ENCODE results near the gene CBY1. TPM values are rescaled to one million over a fixed set of nuclear protein-coding genes. Genes with fewer than 3 reads are reported as not detected.

CBY1 gene
- total RNA-seq, 1 experiment from 2014 or later: 12.9 TPM

DNA sequence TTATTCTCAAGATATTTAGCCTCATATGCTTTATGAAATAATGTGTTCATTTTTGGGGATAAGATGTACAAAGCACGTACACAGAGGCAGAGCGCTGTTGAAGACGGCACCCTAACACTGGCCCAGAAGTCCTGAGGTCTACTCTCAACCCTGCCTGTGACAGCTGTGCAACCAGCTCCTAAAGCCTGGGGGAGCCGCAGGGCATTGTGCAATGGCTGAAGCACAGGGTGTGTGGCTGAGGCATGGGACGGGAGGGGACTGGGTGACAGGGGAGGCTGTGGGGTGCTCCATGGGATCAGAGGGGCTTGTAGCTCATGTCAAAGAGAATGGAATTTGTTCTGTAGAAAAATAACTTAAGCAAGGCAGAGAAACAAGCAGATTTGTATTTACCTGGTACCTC, 28.0 kb upstream of the CBY1 start:
- Histone ChIP-seq H3K9me3 (ENCODE audit: low read length) (no peaks in the 10 kb centered on the region), H3K27ac (ENCODE audit: low read length) (no peak overlapping the region), H3K4me2 (ENCODE audit: low read length) (no peak overlapping the region), H4K20me1 (ENCODE audit: low read length) (no peaks in the 10 kb centered on the region), H2AFZ (ENCODE audit: low read length) (no peak overlapping the region), H3K4me1 (ENCODE audit: insufficient read depth, low read length) (no peaks in the 10 kb centered on the region), H3K79me2 (ENCODE audit: low read length) (no peaks in the 10 kb centered on the region), H3F3A (ENCODE audit: low read length, unreplicated experiment) (no peaks in the 10 kb centered on the region), H3K9me2 (replicated peaks; ENCODE audit: low read length) (no peaks in the 10 kb centered on the region), H3K4me3 (ENCODE audit: low read length) (no peak overlapping the region), H3K36me3 (ENCODE audit: low read depth, low read length) (no peaks in the 10 kb centered on the region), H3K27me3 (ENCODE audit: low read length) (no peaks in the 10 kb centered on the region), H3K9ac (ENCODE audit: low read length) (no peak overlapping the region)
- ChIA-PET POLR2A (ENCODE audit: unreplicated experiment) (no interaction called here), CTCF (no interaction called here)
- intact Hi-C loops (cut with micrococcal nuclease): no loop called here
- ATAC-seq: no peak
- BruUV-seq (replicated peaks): no TSS peak
- no peak for DNase-seq
- no peak for TF ChIP-seq EZH2phosphoT487 (IDR thresholded peaks at IDR 0.05; ENCODE audit: borderline replicate concordance, low read length)
- TF ChIP-seq, protein P1, sequence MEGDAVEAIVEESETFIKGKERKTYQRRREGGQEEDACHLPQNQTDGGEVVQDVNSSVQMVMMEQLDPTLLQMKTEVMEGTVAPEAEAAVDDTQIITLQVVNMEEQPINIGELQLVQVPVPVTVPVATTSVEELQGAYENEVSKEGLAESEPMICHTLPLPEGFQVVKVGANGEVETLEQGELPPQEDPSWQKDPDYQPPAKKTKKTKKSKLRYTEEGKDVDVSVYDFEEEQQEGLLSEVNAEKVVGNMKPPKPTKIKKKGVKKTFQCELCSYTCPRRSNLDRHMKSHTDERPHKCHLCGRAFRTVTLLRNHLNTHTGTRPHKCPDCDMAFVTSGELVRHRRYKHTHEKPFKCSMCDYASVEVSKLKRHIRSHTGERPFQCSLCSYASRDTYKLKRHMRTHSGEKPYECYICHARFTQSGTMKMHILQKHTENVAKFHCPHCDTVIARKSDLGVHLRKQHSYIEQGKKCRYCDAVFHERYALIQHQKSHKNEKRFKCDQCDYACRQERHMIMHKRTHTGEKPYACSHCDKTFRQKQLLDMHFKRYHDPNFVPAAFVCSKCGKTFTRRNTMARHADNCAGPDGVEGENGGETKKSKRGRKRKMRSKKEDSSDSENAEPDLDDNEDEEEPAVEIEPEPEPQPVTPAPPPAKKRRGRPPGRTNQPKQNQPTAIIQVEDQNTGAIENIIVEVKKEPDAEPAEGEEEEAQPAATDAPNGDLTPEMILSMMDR (conservative IDR thresholded peaks at IDR 0.05; ENCODE audit: low read depth, low read length): no peak
- no peak for TF ChIP-seq EZH2 (IDR thresholded peaks at IDR 0.05; ENCODE audit: low read length, unreplicated experiment)

DNA sequence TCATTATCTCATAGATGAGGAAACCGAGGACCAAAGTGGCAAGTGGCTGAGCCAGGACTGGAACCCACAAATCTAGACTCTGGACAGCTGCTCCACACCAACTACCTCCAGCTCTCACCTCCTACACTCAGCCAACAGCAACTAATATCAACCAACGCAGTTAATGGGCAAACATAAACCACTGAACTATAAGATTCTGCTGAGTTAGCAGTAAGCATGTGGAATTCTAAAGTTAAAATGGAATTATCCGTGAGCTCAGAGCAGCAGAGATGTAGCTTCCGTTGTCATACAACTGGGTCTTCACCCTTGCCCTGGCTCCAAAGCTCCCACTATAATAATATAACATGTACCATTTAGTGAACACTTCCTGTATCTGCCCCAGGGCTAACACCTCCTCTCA, 27.3 kb upstream of the CBY1 start:
- H3K36me3 ChIP-seq (ENCODE audit: low read depth, low read length): no peaks in the 10 kb centered on the region
- no peaks in the 10 kb centered on the region for H3K79me2 ChIP-seq (ENCODE audit: low read length)
- H3K9me3 ChIP-seq (ENCODE audit: low read length): no peaks in the 10 kb centered on the region
- DNase-seq (no peak), ATAC-seq (no peak)
- no peak overlapping the region for H2AFZ ChIP-seq (ENCODE audit: low read length)
- ChIA-PET CTCF (no interaction called here), POLR2A (ENCODE audit: unreplicated experiment) (no interaction called here)
- H3K9me2 ChIP-seq (replicated peaks; ENCODE audit: low read length): no peaks in the 10 kb centered on the region
- H3K4me1 ChIP-seq (ENCODE audit: insufficient read depth, low read length): no peaks in the 10 kb centered on the region
- no peaks in the 10 kb centered on the region for H3K27me3 ChIP-seq (ENCODE audit: low read length)
- H3K27ac ChIP-seq (ENCODE audit: low read length): no peak overlapping the region
- intact Hi-C loops (cut with micrococcal nuclease): no loop called here
- no peak overlapping the region for H3K4me2 ChIP-seq (ENCODE audit: low read length)
- no TSS peak for BruUV-seq (replicated peaks)
- TF ChIP-seq, protein P1 (conservative IDR thresholded peaks at IDR 0.05; ENCODE audit: low read depth, low read length): no peak
- TF ChIP-seq EZH2 (IDR thresholded peaks at IDR 0.05; ENCODE audit: low read length, unreplicated experiment): no peak
- no peak for TF ChIP-seq EZH2phosphoT487 (IDR thresholded peaks at IDR 0.05; ENCODE audit: borderline replicate concordance, low read length)
- H4K20me1 ChIP-seq (ENCODE audit: low read length): no peaks in the 10 kb centered on the region
- H3K4me3 ChIP-seq (ENCODE audit: low read length): no peak overlapping the region
- no peaks in the 10 kb centered on the region for H3F3A ChIP-seq (ENCODE audit: low read length, unreplicated experiment)
- H3K9ac ChIP-seq (ENCODE audit: low read length): no peak overlapping the region

DNA sequence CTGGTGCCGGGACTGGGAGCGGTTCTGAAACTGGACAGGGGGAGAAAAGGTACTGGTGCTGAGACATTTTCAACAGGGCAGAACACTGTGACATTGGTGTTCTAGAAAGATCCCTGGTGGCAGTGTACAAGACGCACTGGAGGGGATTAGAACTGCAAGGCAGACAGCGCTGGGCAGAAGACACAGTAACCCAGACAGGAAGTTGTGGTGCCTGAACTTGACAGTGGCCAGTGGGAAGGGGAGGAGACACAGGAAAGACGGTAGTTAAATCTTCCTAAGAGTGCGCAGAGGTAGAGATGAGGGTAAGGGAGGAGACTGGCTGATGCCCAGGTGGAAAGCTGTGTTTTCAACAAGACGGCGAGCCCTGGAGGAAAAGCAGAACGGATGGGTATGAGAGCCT, 24.7 kb upstream of the CBY1 start:
- ChIA-PET POLR2A (ENCODE audit: unreplicated experiment) (no interaction called here), CTCF (no interaction called here)
- H3K9ac ChIP-seq (ENCODE audit: low read length): no peak overlapping the region
- H3K9me3 ChIP-seq (ENCODE audit: low read length): no peaks in the 10 kb centered on the region
- no peak overlapping the region for H3K4me2 ChIP-seq (ENCODE audit: low read length)
- TF ChIP-seq, protein P1 (conservative IDR thresholded peaks at IDR 0.05; ENCODE audit: low read depth, low read length): no peak
- TF ChIP-seq EZH2phosphoT487 (IDR thresholded peaks at IDR 0.05; ENCODE audit: borderline replicate concordance, low read length): no peak
- no peak for TF ChIP-seq EZH2 (IDR thresholded peaks at IDR 0.05; ENCODE audit: low read length, unreplicated experiment)
- ATAC-seq (no peak), DNase-seq (no peak)
- H3K36me3 ChIP-seq (ENCODE audit: low read depth, low read length): no peaks in the 10 kb centered on the region
- H2AFZ ChIP-seq (ENCODE audit: low read length): no peak overlapping the region
- H3F3A ChIP-seq (ENCODE audit: low read length, unreplicated experiment): no peaks in the 10 kb centered on the region
- intact Hi-C loops (cut with micrococcal nuclease): no loop called here
- no peak overlapping the region for H3K4me3 ChIP-seq (ENCODE audit: low read length)
- no peaks in the 10 kb centered on the region for H3K79me2 ChIP-seq (ENCODE audit: low read length)
- H3K4me1 ChIP-seq (ENCODE audit: insufficient read depth, low read length): no peaks in the 10 kb centered on the region
- no TSS peak for BruUV-seq (replicated peaks)
- no peaks in the 10 kb centered on the region for H3K27me3 ChIP-seq (ENCODE audit: low read length)
- H4K20me1 ChIP-seq (ENCODE audit: low read length): no peaks in the 10 kb centered on the region
- no peaks in the 10 kb centered on the region for H3K9me2 ChIP-seq (replicated peaks; ENCODE audit: low read length)
- no peak overlapping the region for H3K27ac ChIP-seq (ENCODE audit: low read length)

Measured in PC-3 (cell line).